IMR-90 (cell line): ENCODE results near the gene PTPRN2. TPM values are rescaled to one million over a fixed set of nuclear protein-coding genes. Genes with fewer than 3 reads are reported as not detected.

Experiments
- ATAC-seq: fragments of 200-7000 bp; cut with Tn5 transposase; 2 replicates; pipeline ENCODE4 v1.9.1; 2020; ENCODE audit warnings: low read depth, mild to moderate bottlenecking, moderate library complexity
- BruUV-seq: library from RNA; stranded (reverse); fragments of 400-500 nt; replicated peaks from 2 replicates; lab custom pipeline; 2021; lab: Mats Ljungman, UMichigan
- CTCF ChIA-PET: fragments of 300-600 bp; formaldehyde crosslinking; extraction: SDS; loops from one replicate; lab custom pipeline; 2021; ENCODE audit warnings: antibody characterized with exemption; lab: Yijun Ruan, JAX
- POLR2A ChIA-PET: fragments of 300-600 bp; sonication (Branson Sonifier 250); formaldehyde crosslinking; loops from one replicate; lab custom pipeline; 2022; ENCODE audit warnings: antibody characterized with exemption; ENCODE audit not compliant: unreplicated experiment; lab: Charles Lee
- DNase-seq: peaks from one replicate; pipeline ENCODE4 v3.0.0; 2013
- H2AFZ ChIP-seq: replicated peaks from 2 replicates; pipeline ENCODE3; 2013; ENCODE audit warnings: low read length, mild to moderate bottlenecking; ENCODE audit not compliant: poor library complexity
- H2AK5ac ChIP-seq: 2 replicates; pipeline ENCODE4 v1.6.1; 2013; ENCODE audit warnings: low read depth, low read length, inconsistent platforms
- H2AK9ac ChIP-seq: replicated peaks from 2 replicates; pipeline ENCODE3; 2013; ENCODE audit warnings: mild to moderate bottlenecking, low read depth, low read length, moderate library complexity; ENCODE audit not compliant: poor library complexity
- H2BK120ac ChIP-seq: 2 replicates; pipeline ENCODE4 v1.6.1; 2013; ENCODE audit warnings: low read depth, low read length, inconsistent platforms
- H2BK15ac ChIP-seq: 3 replicates; pipeline ENCODE4 v1.6.1; 2013; ENCODE audit warnings: low read depth, low read length, inconsistent platforms
- H2BK20ac ChIP-seq: 2 replicates; pipeline ENCODE4 v1.6.1; 2013; ENCODE audit warnings: low read depth, mild to moderate bottlenecking, inconsistent platforms, low read length, moderate library complexity
- H2BK5ac ChIP-seq: 2 replicates; pipeline ENCODE4 v1.6.1; 2013; ENCODE audit warnings: mild to moderate bottlenecking, low read depth, low read length, inconsistent platforms; ENCODE audit not compliant: poor library complexity, severe bottlenecking
- H3K14ac ChIP-seq: replicated peaks from 2 replicates; pipeline ENCODE4 v1.6.1; 2013; ENCODE audit warnings: low read depth, low read length, inconsistent platforms
- H3K18ac ChIP-seq: 2 replicates; pipeline ENCODE4 v1.6.1; 2013; ENCODE audit warnings: low read depth, low read length, control low read depth
- H3K23ac ChIP-seq: 2 replicates; pipeline ENCODE4 v1.6.1; 2013; ENCODE audit warnings: low read depth, low read length, inconsistent platforms
- H3K27ac ChIP-seq: 2 replicates; pipeline ENCODE4 v1.5.1; 2013; ENCODE audit warnings: mild to moderate bottlenecking, control low read depth, low read length; ENCODE audit not compliant: insufficient read depth
- H3K27me3 ChIP-seq: 2 replicates; pipeline ENCODE4 v1.6.1; 2013; ENCODE audit warnings: low read length; ENCODE audit not compliant: control insufficient read depth, insufficient read depth
- H3K36me3 ChIP-seq: 2 replicates; pipeline ENCODE4 v1.6.1; 2013; ENCODE audit warnings: low read length, mixed read lengths; ENCODE audit not compliant: control insufficient read depth, insufficient read depth
- H3K4ac ChIP-seq: 2 replicates; pipeline ENCODE4 v1.6.1; 2013; ENCODE audit warnings: low read depth, low read length, inconsistent platforms
- H3K4me1 ChIP-seq: 2 replicates; pipeline ENCODE4 v1.6.1; 2013; ENCODE audit warnings: low read length, mixed read lengths; ENCODE audit not compliant: control insufficient read depth, insufficient read depth
- H3K4me2 ChIP-seq: 2 replicates; pipeline ENCODE4 v1.6.1; 2013; ENCODE audit warnings: low read depth, mild to moderate bottlenecking, control low read depth, low read length, moderate library complexity
- H3K4me3 ChIP-seq: 2 replicates; pipeline ENCODE4 v1.5.1; 2013; ENCODE audit warnings: low read depth, mild to moderate bottlenecking, control low read depth, low read length, moderate library complexity; ENCODE audit not compliant: insufficient read depth
- H3K56ac ChIP-seq: 2 replicates; pipeline ENCODE4 v1.6.1; 2013; ENCODE audit warnings: low read length, inconsistent platforms; ENCODE audit not compliant: insufficient read depth; ENCODE audit errors: extremely low read depth
- H3K79me1 ChIP-seq, 2 experiments: 2 replicates each; pipeline ENCODE4 v1.6.1; 2013; ENCODE audit warnings: low read length in 2 of 2, inconsistent platforms in 1 of 2, low read depth in 1 of 2
- H3K9ac ChIP-seq: 2 replicates; pipeline ENCODE4 v1.6.1; 2013; ENCODE audit warnings: low read depth, low read length, control low read depth
- H3K9me1 ChIP-seq: 2 replicates; pipeline ENCODE4 v1.6.1; 2013; ENCODE audit warnings: low read length, inconsistent platforms; ENCODE audit not compliant: insufficient read depth
- H3K9me3 ChIP-seq: 2 replicates; pipeline ENCODE4 v1.6.1; 2013; ENCODE audit warnings: low read length; ENCODE audit not compliant: control insufficient read depth, insufficient read depth
- H4K20me1 ChIP-seq: 2 replicates; pipeline ENCODE4 v1.6.1; 2013; ENCODE audit warnings: low read length, inconsistent platforms; ENCODE audit not compliant: insufficient read depth
- H4K5ac ChIP-seq: 2 replicates; pipeline ENCODE4 v1.6.1; 2013; ENCODE audit warnings: mild to moderate bottlenecking, low read depth, low read length, control low read depth
- H4K8ac ChIP-seq, 2 experiments: 2 replicates each; pipeline ENCODE4 v1.6.1; 2013; ENCODE audit warnings: low read depth in 2 of 2, low read length in 2 of 2, control low read depth in 1 of 2, inconsistent platforms in 1 of 2
- H4K91ac ChIP-seq: 2 replicates; pipeline ENCODE4 v1.6.1; 2013; ENCODE audit warnings: low read depth, low read length, inconsistent platforms; ENCODE audit not compliant: insufficient read depth
- BHLHE40 ChIP-seq: fragments of 150-350 bp; IDR thresholded peaks from 2 replicates; pipeline ENCODE4 v1.6.1; 2016; ENCODE audit warnings: mild to moderate bottlenecking, low read depth, low read length
- CEBPB ChIP-seq: IDR thresholded peaks from 2 replicates; pipeline ENCODE4 v1.6.1; 2012; ENCODE audit warnings: low read depth, low read length, improper control_type of control experiment
- CHD1 ChIP-seq: IDR thresholded peaks from 2 replicates; pipeline ENCODE4 v1.6.1; 2012; ENCODE audit warnings: low read depth, low read length, improper control_type of control experiment
- FOS ChIP-seq: fragments of 150-350 bp; IDR thresholded peaks from 2 replicates; pipeline ENCODE4 v1.6.1; 2016; ENCODE audit warnings: low read depth, low read length
- MAFK ChIP-seq: IDR thresholded peaks from 2 replicates; pipeline ENCODE4 v1.6.1; 2012; ENCODE audit warnings: low read depth, low read length, improper control_type of control experiment
- MAZ ChIP-seq: IDR thresholded peaks from 2 replicates; pipeline ENCODE4 v1.6.1; 2012; ENCODE audit warnings: low read depth, mild to moderate bottlenecking, low read length, improper control_type of control experiment, moderate library complexity, borderline replicate concordance
- MXI1 ChIP-seq: IDR thresholded peaks from 2 replicates; pipeline ENCODE4 v1.6.1; 2012; ENCODE audit warnings: low read depth, mild to moderate bottlenecking, low read length, moderate library complexity, borderline replicate concordance
- NFE2L2 ChIP-seq: fragments of 150-350 bp; IDR thresholded peaks from 2 replicates; pipeline ENCODE4 v1.6.1; 2016; ENCODE audit warnings: low read depth, mild to moderate bottlenecking, low read length
- POLR2A ChIP-seq: IDR thresholded peaks from 2 replicates; pipeline ENCODE4 v1.6.1; 2012; ENCODE audit warnings: mild to moderate bottlenecking, low read depth, low read length
- RAD21 ChIP-seq: IDR thresholded peaks from 2 replicates; pipeline ENCODE4 v1.6.1; 2012; ENCODE audit warnings: low read length, improper control_type of control experiment
- RCOR1 ChIP-seq: IDR thresholded peaks from 2 replicates; pipeline ENCODE4 v1.6.1; 2012; ENCODE audit warnings: mild to moderate bottlenecking, low read length, improper control_type of control experiment; ENCODE audit not compliant: insufficient replicate concordance
- RFX5 ChIP-seq: IDR thresholded peaks from 2 replicates; pipeline ENCODE4 v1.8.0; 2012; ENCODE audit warnings: low read depth, mild to moderate bottlenecking, low read length, moderate library complexity
- SMC3 ChIP-seq: fragments of 150-350 bp; IDR thresholded peaks from 2 replicates; pipeline ENCODE4 v1.6.1; 2016; ENCODE audit warnings: low read depth, mild to moderate bottlenecking, antibody characterized with exemption, low read length, moderate library complexity
- WGBS, 2 experiments: methylation state at CpG; one replicate each; pipeline versions ENCODE4 v1.1.5 to v1.1.7; 2013; ENCODE audit warnings: missing lambda C conversion rate in 2 of 2; ENCODE audit not compliant: insufficient read length in 1 of 2; ENCODE audit errors: extremely low coverage in 2 of 2; 5-methylcytosine and 5-hydroxymethylcytosine counted together
- dilution Hi-C: fragments of 300-500 bp; cut with HindIII; formaldehyde crosslinking; loops from one replicate; pipeline ENCODE4 v1.14.3; 2018; ENCODE audit warnings: low sequenced_read_pairs; ENCODE audit not compliant: unreplicated experiment
- in situ Hi-C: fragments of 300-500 bp; cut with MboI; formaldehyde crosslinking; loops from 3 replicates; pipeline ENCODE4 v1.14.3; 2019; ENCODE audit warnings: low sequenced_read_pairs, inconsistent platforms, mixed read lengths
- intact Hi-C: fragments of 100-400 bp; cut with micrococcal nuclease; formaldehyde crosslinking; loops from 2 replicates; pipeline ENCODE4 v1.10.0; 2022
- polyA plus RNA-seq, 3 experiments: library from polyadenylated mRNA; depleted of rRNA; stranded (reverse); fragments of >200 nt; gene quantifications; 2 replicates each; pipeline ENCODE4 v1.2.3, GENCODE V29; 2012; ENCODE audit warnings: low replicate concordance in 1 of 3
- total RNA-seq: library from RNA; depleted of rRNA; stranded (reverse); fragments of >200 nt; gene quantifications from 2 replicates; pipeline ENCODE4 v1.2.3, GENCODE V29; 2012
- TF ChIP-seq, protein P1 (sequence below): conservative IDR thresholded peaks from 2 replicates; pipeline ENCODE4 v1.5.1; 2012; ENCODE audit warnings: mild to moderate bottlenecking, low read depth, low read length, improper control_type of control experiment
- TF ChIP-seq, protein P2 (sequence below): fragments of 150-350 bp; IDR thresholded peaks from 2 replicates; pipeline ENCODE4 v1.6.1; 2017; ENCODE audit warnings: mild to moderate bottlenecking, antibody characterized with exemption, low read length, low read depth
- TF ChIP-seq, protein P3 (sequence below): fragments of 150-350 bp; IDR thresholded peaks from 2 replicates; pipeline ENCODE4 v1.6.1; 2016; ENCODE audit warnings: low read depth, mild to moderate bottlenecking, low read length, moderate library complexity, borderline replicate concordance

The PTPRN2 gene
- total and polyA plus RNA-seq, 2 of the 4 experiments (the other 2 are of a cell fraction): 0.03 TPM; not detected in 1

DNA sequence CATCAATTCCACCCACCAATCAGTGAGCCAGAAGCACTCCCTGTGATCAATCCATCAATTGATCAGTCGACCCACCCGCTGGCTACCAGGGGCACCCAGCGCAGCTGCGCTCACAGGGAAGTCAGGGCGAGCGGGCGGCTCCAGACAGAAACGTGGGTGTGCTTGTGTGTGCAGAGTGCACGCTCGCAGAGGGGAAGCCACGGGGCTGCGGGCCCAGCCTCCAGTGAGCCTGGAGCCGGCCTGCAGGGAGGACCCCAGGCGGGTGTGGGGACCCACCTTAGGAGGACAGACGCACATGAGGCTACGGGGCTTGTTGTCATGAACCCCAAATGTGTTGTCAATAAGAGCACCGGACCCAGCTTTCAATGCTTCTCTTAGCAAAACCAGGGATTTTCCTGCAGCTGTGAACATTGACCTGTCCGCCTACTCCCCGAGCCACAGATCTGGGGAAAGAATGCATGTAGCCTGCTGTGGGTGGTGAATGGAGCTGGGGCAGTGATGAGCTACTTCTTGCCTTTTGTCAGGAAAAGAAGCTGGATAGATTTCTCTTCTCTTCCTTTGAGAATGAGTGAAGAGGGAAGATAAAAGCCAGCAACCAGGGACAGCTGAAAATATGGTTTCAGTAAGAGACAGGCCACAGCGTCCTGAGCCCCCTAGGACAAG, 753.0 kb downstream of the PTPRN2 start:
- POLR2A ChIA-PET: no interaction called here
- no peak overlapping the region for H3K14ac ChIP-seq
- no peak overlapping the region for H3K9ac ChIP-seq
- H3K9me3 ChIP-seq: peaks cover 59% of the 10 kb centered on the region
- in situ Hi-C loops (no loop called here), dilution Hi-C loops (no loop called here), intact Hi-C loops (no loop called here)
- no peak overlapping the region for H3K4me2 ChIP-seq
- H2BK120ac ChIP-seq: no peak overlapping the region
- WGBS, 2 experiments: 63% methylated on average over 8 of the region's 20 CpGs; no CpG with 5 or more reads in 1 of the 2 experiments
- no peak overlapping the region for H3K27ac ChIP-seq
- H3K9me1 ChIP-seq: no peaks in the 10 kb centered on the region
- no peaks in the 10 kb centered on the region for H3K4me1 ChIP-seq
- no peak overlapping the region for H4K8ac ChIP-seq
- no peaks in the 10 kb centered on the region for H3K27me3 ChIP-seq
- no peaks in the 10 kb centered on the region for H3K79me1 ChIP-seq
- H3K56ac ChIP-seq: no peak overlapping the region
- no peaks in the 10 kb centered on the region for H4K20me1 ChIP-seq
- no TSS peak for BruUV-seq
- H2AK5ac ChIP-seq: no peak overlapping the region
- no peak overlapping the region for H3K4ac ChIP-seq
- no peaks in the 10 kb centered on the region for H3K36me3 ChIP-seq
- no peak overlapping the region for H3K4me3 ChIP-seq
- TF ChIP-seq RAD21 (no peak), BHLHE40 (no peak), CHD1 (no peak), NFE2L2 (no peak), MAZ (no peak), POLR2A (no peak), MXI1 (no peak), CEBPB (no peak), RCOR1 (no peak), RFX5 (no peak), MAFK (no peak), FOS (no peak), SMC3 (no peak)
- TF ChIP-seq, protein P1, sequence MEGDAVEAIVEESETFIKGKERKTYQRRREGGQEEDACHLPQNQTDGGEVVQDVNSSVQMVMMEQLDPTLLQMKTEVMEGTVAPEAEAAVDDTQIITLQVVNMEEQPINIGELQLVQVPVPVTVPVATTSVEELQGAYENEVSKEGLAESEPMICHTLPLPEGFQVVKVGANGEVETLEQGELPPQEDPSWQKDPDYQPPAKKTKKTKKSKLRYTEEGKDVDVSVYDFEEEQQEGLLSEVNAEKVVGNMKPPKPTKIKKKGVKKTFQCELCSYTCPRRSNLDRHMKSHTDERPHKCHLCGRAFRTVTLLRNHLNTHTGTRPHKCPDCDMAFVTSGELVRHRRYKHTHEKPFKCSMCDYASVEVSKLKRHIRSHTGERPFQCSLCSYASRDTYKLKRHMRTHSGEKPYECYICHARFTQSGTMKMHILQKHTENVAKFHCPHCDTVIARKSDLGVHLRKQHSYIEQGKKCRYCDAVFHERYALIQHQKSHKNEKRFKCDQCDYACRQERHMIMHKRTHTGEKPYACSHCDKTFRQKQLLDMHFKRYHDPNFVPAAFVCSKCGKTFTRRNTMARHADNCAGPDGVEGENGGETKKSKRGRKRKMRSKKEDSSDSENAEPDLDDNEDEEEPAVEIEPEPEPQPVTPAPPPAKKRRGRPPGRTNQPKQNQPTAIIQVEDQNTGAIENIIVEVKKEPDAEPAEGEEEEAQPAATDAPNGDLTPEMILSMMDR: no peak
- TF ChIP-seq, protein P2, sequence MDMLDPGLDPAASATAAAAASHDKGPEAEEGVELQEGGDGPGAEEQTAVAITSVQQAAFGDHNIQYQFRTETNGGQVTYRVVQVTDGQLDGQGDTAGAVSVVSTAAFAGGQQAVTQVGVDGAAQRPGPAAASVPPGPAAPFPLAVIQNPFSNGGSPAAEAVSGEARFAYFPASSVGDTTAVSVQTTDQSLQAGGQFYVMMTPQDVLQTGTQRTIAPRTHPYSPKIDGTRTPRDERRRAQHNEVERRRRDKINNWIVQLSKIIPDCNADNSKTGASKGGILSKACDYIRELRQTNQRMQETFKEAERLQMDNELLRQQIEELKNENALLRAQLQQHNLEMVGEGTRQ: no peak
- TF ChIP-seq, protein P3, sequence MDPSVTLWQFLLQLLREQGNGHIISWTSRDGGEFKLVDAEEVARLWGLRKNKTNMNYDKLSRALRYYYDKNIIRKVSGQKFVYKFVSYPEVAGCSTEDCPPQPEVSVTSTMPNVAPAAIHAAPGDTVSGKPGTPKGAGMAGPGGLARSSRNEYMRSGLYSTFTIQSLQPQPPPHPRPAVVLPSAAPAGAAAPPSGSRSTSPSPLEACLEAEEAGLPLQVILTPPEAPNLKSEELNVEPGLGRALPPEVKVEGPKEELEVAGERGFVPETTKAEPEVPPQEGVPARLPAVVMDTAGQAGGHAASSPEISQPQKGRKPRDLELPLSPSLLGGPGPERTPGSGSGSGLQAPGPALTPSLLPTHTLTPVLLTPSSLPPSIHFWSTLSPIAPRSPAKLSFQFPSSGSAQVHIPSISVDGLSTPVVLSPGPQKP: no peak
- no peak overlapping the region for H2BK20ac ChIP-seq
- no peak overlapping the region for H3K23ac ChIP-seq
- DNase-seq: no peak
- no peak overlapping the region for H3K18ac ChIP-seq
- no peak overlapping the region for H4K5ac ChIP-seq
- ATAC-seq: no peak
- no peak overlapping the region for H2BK5ac ChIP-seq
- no peak overlapping the region for H2BK15ac ChIP-seq
- no peak overlapping the region for H2AFZ ChIP-seq
- no peak overlapping the region for H2AK9ac ChIP-seq
- no peak overlapping the region for H4K91ac ChIP-seq
- CTCF ChIA-PET: interaction anchor here (0.7 kb wide), 1 partner anchor 520 kb away, joined by 3 read pairs; no protein-coding TSS in a partner anchor
